Epithelial cell of prostate (primary cell): ENCODE data around the gene CD80.
"Not testable (repeated sequence)": the region's sequence is repeated elsewhere in the genome, so short reads cannot be mapped to it uniquely, and the experiment has no call there.

Experiments used
- DNase-seq: peaks from one replicate; pipeline ENCODE4 v3.0.0-alpha.2; 2011; ENCODE audit warnings: low read depth, low spot score
- H3K27ac ChIP-seq: fragments of 450-650 bp; 2 replicates; pipeline ENCODE4 v1.5.1; 2017; ENCODE audit warnings: mild to moderate bottlenecking

Gene CD80

GRCh38 chr3:119585856-119586570 lies 26.6 kb upstream of the CD80 start:
- no peak overlapping the region for H3K27ac ChIP-seq
- DNase-seq = no peak

- no peak for DNase-seq
- H3K27ac ChIP-seq = no peak overlapping the region
Observed at GRCh38 chr3:119585208-119585607, 25.8 kb upstream of the CD80 start.

- H3K27ac ChIP-seq = no peak overlapping the region
- no peak for DNase-seq
Observed at GRCh38 chr3:119582178-119582577, 22.8 kb upstream of the CD80 start.

- no peak for DNase-seq
- peak overlapping the region; percentile 54 for H3K27ac ChIP-seq
Observed at GRCh38 chr3:119580067-119580760, 20.8 kb upstream of the CD80 start.

GRCh38 chr3:119579366-119580066 lies 20.1 kb upstream of the CD80 start, which contains the start of gene ADPRH:
Gene ADPRH (plus strand): TSS chr3:119579492. CDS start chr3:119582170, 2,678 bp downstream.
- H3K27ac ChIP-seq = peak within 1 kb of the TSS; percentile 54
- no peak for DNase-seq

GRCh38 chr3:119575507-119575906 lies 16.1 kb upstream of the CD80 start:
- H3K27ac ChIP-seq = no peak overlapping the region
- DNase-seq = no peak

GRCh38 chr3:119571688-119572087 lies 12.3 kb upstream of the CD80 start:
- H3K27ac ChIP-seq = no peak overlapping the region
- no peak for DNase-seq

GRCh38 chr3:119571230-119571629 lies 11.8 kb upstream of the CD80 start:
- H3K27ac ChIP-seq = no peak overlapping the region
- no peak for DNase-seq

- H3K27ac ChIP-seq = no peak overlapping the region
- DNase-seq = no peak
Observed at GRCh38 chr3:119570229-119570628, 10.8 kb upstream of the CD80 start.

GRCh38 chr3:119569156-119569555 lies 9.7 kb upstream of the CD80 start:
- no peak overlapping the region for H3K27ac ChIP-seq
- no peak for DNase-seq

GRCh38 chr3:119563334-119563733 lies 3.9 kb upstream of the CD80 start:
- not testable (repeated sequence) for H3K27ac ChIP-seq, DNase-seq

GRCh38 chr3:119562307-119562961 lies 3.0 kb upstream of the CD80 start:
- H3K27ac ChIP-seq = no peak overlapping the region
- no peak for DNase-seq

GRCh38 chr3:119560160-119560559 lies 746 bp upstream of the CD80 start:
- DNase-seq = no peak
- no peak overlapping the region for H3K27ac ChIP-seq

- no peak for DNase-seq
- no peak overlapping the region for H3K27ac ChIP-seq
Observed at GRCh38 chr3:119558626-119559317, 642 bp downstream of the CD80 start.

- no peak overlapping the region for H3K27ac ChIP-seq
- no peak for DNase-seq
Observed at GRCh38 chr3:119557877-119558269, 1.5 kb downstream of the CD80 start.

- H3K27ac ChIP-seq = no peak overlapping the region
- no peak for DNase-seq
Observed at GRCh38 chr3:119557192-119557876, 2.1 kb downstream of the CD80 start.

GRCh38 chr3:119555929-119556328 lies 3.5 kb downstream of the CD80 start:
- no peak overlapping the region for H3K27ac ChIP-seq
- no peak for DNase-seq

GRCh38 chr3:119555309-119555735 lies 4.1 kb downstream of the CD80 start:
- no peak overlapping the region for H3K27ac ChIP-seq
- DNase-seq = no peak

GRCh38 chr3:119553823-119554415 lies 5.5 kb downstream of the CD80 start:
- no peak for DNase-seq

More at GRCh38 chr3:119553823-119554415, 5.5 kb downstream of the CD80 start:
- H3K27ac ChIP-seq = no peak overlapping the region
